NT2/D1 (cell line): Measurements from ENCODE around the gene DYRK2.

Source experiments
- DNase-seq: peaks from one replicate; pipeline ENCODE4 v3.0.0-alpha.2; 2011; ENCODE audit warnings: low read depth, low spot score
- H3K27me3 ChIP-seq: 2 replicates; pipeline ENCODE4 v1.6.0; 2011; ENCODE audit warnings: mild to moderate bottlenecking; ENCODE audit not compliant: insufficient read length, insufficient read depth
- H3K36me3 ChIP-seq: 2 replicates; pipeline ENCODE4 v1.6.1; 2011; ENCODE audit warnings: mild to moderate bottlenecking, low read length, mixed read lengths; ENCODE audit not compliant: insufficient read depth, insufficient read length
- H3K4me1 ChIP-seq: 2 replicates; pipeline ENCODE4 v1.5.1; 2011; ENCODE audit not compliant: insufficient read depth, insufficient read length
- H3K4me3 ChIP-seq: 2 replicates; pipeline ENCODE4 v1.5.1; 2011; ENCODE audit warnings: low read depth; ENCODE audit not compliant: insufficient read length
- H3K9ac ChIP-seq: 2 replicates; pipeline ENCODE4 v1.6.0; 2011; ENCODE audit warnings: low read depth; ENCODE audit not compliant: insufficient read length
- H3K9me3 ChIP-seq: 2 replicates; pipeline ENCODE4 v1.5.1; 2011; ENCODE audit warnings: mild to moderate bottlenecking, low read length; ENCODE audit not compliant: insufficient read depth
- SUZ12 ChIP-seq: IDR thresholded peaks from 2 replicates; pipeline ENCODE4 v1.6.1; 2011; ENCODE audit not compliant: insufficient read length, insufficient read depth; ENCODE audit errors: extremely low read depth
- YY1 ChIP-seq: IDR thresholded peaks from 2 replicates; pipeline ENCODE4 v1.6.1; 2011; ENCODE audit not compliant: insufficient read length, insufficient read depth
- ZNF274 ChIP-seq: IDR thresholded peaks from 2 replicates; pipeline ENCODE4 v1.6.1; 2011; ENCODE audit warnings: mild to moderate bottlenecking, low read depth, low read length

The DYRK2 gene

DNA sequence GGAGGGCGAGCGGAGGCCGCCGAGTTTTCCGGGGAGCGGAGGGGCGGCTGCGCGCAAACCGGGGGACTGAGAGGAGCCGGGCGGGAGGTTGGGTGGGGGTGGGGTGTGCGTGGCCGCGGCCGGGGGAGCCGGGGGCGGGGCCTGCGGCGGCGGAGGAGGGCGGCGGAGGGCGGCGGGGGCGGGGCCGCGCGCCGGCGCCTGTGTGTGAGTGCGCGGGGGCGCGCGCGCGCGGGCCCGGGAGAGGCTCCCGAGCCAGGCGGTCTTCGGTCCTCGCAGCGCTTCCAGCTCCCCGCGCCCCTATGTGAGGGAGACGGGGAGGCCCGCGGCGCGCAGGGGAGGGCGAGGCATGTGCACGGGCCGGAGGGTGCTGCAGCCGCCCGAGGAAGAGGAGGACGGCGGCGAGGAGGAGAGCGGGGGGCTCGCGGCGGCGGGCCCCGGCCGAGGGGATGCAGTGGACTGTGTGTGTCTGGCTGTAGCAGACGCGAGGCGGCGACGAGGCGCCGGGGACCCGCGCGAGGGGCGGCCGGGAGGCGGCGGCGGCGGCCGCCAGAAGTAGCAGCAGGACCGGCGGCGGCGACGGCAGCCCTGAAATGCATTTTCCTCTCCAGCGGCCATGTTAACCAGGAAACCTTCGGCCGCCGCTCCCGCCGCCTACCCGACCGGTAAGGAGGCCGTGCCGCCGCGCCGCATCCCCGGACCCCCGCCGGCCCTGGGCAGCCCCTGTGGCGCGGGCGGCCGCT is at the start of gene DYRK2:
TSS of gene DYRK2 (plus strand) at position 225 of the 740 bp plus-strand sequence. CDS start at position 614, 389 bp downstream.
- H3K9ac ChIP-seq: peak within 1 kb of the TSS; percentile 93
- peaks cover 5% of the 10 kb centered on the region for H3K4me1 ChIP-seq
- H3K27me3 ChIP-seq: peaks cover 8% of the 10 kb centered on the region
- H3K4me3 ChIP-seq: peak within 1 kb of the TSS; percentile 67
- DNase-seq: peak; percentile 63
- no peaks in the 10 kb centered on the region for H3K9me3 ChIP-seq
- TF ChIP-seq ZNF274 (no peak), YY1 (no peak), SUZ12 (no peak)
- H3K36me3 ChIP-seq: peaks cover 25% of the 10 kb centered on the region

GRCh38 chr12:67599691-67600090 is 48.9 kb upstream of the DYRK2 start:
- H3K9me3 ChIP-seq: peaks cover 10% of the 10 kb centered on the region
- no peaks in the 10 kb centered on the region for H3K36me3 ChIP-seq
- DNase-seq: no peak
- H3K27me3 ChIP-seq: no peaks in the 10 kb centered on the region
- no peaks in the 10 kb centered on the region for H3K4me1 ChIP-seq
- H3K4me3 ChIP-seq: no peak overlapping the region
- TF ChIP-seq SUZ12 (no peak), ZNF274 (no peak), YY1 (no peak)
- H3K9ac ChIP-seq: no peak overlapping the region

GRCh38 chr12:67601126-67601525 is 47.4 kb upstream of the DYRK2 start:
- DNase-seq: no peak
- no peak for TF ChIP-seq SUZ12
- TF ChIP-seq ZNF274: no peak
- TF ChIP-seq YY1: no peak
- no peak overlapping the region for H3K4me3 ChIP-seq

GRCh38 chr12:67609226-67609870 is 39.2 kb upstream of the DYRK2 start:
- no peak for DNase-seq
- no peak overlapping the region for H3K9ac ChIP-seq

More at GRCh38 chr12:67601126-67601525, 47.4 kb upstream of the DYRK2 start:
- peaks cover 10% of the 10 kb centered on the region for H3K9me3 ChIP-seq
- no peaks in the 10 kb centered on the region for H3K36me3 ChIP-seq
- H3K27me3 ChIP-seq: no peaks in the 10 kb centered on the region
- no peak overlapping the region for H3K9ac ChIP-seq
- no peaks in the 10 kb centered on the region for H3K4me1 ChIP-seq

GRCh38 chr12:67613040-67613439 is 35.5 kb upstream of the DYRK2 start:
- DNase-seq: no peak
- Histone ChIP-seq H3K36me3 (no peaks in the 10 kb centered on the region), H3K4me1 (no peaks in the 10 kb centered on the region), H3K27me3 (no peaks in the 10 kb centered on the region), H3K9me3 (peaks cover 7% of the 10 kb centered on the region; the same call in 1 of the 2 replicates), H3K4me3 (no peak overlapping the region), H3K9ac (no peak overlapping the region)
- TF ChIP-seq ZNF274 (no peak), SUZ12 (no peak), YY1 (no peak)

More at GRCh38 chr12:67609226-67609870, 39.2 kb upstream of the DYRK2 start:
- TF ChIP-seq SUZ12 (no peak), ZNF274 (no peak), YY1 (no peak)
- H3K9me3 ChIP-seq: peaks cover 7% of the 10 kb centered on the region; the same call in 1 of the 2 replicates
- no peak overlapping the region for H3K4me3 ChIP-seq
- no peaks in the 10 kb centered on the region for H3K4me1 ChIP-seq
- no peaks in the 10 kb centered on the region for H3K27me3 ChIP-seq
- H3K36me3 ChIP-seq: no peaks in the 10 kb centered on the region

DNA sequence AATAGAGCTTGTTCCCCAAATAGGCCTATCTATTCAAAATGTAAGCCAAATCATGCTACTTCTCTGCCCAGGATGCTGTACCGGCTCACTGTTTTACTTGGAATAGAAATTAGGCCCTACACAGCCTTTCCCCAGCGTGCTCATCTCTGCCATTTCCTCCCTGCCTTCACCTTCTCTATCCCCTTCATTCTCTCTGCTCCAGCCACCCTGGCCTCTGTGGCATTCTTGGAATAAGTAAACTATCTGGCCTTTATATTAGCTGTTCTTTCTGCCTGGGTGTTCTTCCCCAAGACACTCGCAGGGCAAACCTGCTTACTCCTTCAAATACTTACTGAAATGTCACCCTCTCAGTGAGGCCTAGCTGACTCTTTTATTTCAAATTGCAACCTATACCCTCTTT is 30.9 kb upstream of the DYRK2 start:
- no peak for DNase-seq
- no peak overlapping the region for H3K9ac ChIP-seq
- TF ChIP-seq ZNF274 (no peak), SUZ12 (no peak), YY1 (no peak)

DNA sequence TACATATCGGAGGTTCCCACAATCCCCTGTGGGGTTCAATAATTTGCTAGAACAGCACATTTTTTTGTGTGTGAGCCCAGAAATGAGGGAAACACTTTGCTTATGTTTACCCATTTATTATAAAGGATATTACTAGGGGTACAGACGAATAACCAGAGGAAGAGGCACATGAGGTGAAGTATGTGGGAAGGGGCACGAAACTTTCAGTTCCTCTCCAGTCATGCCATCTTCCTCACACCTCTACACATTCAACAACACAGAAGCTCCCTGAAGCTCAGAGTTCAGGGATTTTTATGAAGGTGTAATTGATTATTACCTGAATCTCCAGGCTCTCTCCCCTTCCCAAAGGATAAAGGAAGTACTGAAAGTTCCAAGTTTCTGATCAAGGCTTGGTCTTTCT is 30.2 kb upstream of the DYRK2 start:
- H3K4me3 ChIP-seq: no peak overlapping the region
- TF ChIP-seq YY1: no peak
- no peak for TF ChIP-seq ZNF274
- TF ChIP-seq SUZ12: no peak
- no peaks in the 10 kb centered on the region for H3K9me3 ChIP-seq
- no peaks in the 10 kb centered on the region for H3K27me3 ChIP-seq
- no peaks in the 10 kb centered on the region for H3K4me1 ChIP-seq
- DNase-seq: no peak
- no peak overlapping the region for H3K9ac ChIP-seq
- no peaks in the 10 kb centered on the region for H3K36me3 ChIP-seq

More for the DNA sequence above, 30.9 kb upstream of the DYRK2 start:
- Histone ChIP-seq H3K4me1 (no peaks in the 10 kb centered on the region), H3K9me3 (peaks cover 4% of the 10 kb centered on the region; the same call in 1 of the 2 replicates), H3K27me3 (no peaks in the 10 kb centered on the region), H3K36me3 (no peaks in the 10 kb centered on the region), H3K4me3 (no peak overlapping the region)
